IPS DF 4.7 (cell line): Measurements from ENCODE around the gene PLD4.
"Not testable (repeated sequence)": the region's sequence is repeated elsewhere in the genome, so short reads cannot be mapped to it uniquely, and the experiment has no call there.

ENCODE experiments used
- DNase-seq: peaks from one replicate; pipeline ENCODE4 v3.0.0-alpha.2; 2013; ENCODE audit warnings: low spot score; ENCODE audit errors: extremely low read depth

PLD4 gene

GRCh38 chr14:104940526-104941150 is 16.0 kb downstream of the PLD4 start:
- no peak for DNase-seq

DNA sequence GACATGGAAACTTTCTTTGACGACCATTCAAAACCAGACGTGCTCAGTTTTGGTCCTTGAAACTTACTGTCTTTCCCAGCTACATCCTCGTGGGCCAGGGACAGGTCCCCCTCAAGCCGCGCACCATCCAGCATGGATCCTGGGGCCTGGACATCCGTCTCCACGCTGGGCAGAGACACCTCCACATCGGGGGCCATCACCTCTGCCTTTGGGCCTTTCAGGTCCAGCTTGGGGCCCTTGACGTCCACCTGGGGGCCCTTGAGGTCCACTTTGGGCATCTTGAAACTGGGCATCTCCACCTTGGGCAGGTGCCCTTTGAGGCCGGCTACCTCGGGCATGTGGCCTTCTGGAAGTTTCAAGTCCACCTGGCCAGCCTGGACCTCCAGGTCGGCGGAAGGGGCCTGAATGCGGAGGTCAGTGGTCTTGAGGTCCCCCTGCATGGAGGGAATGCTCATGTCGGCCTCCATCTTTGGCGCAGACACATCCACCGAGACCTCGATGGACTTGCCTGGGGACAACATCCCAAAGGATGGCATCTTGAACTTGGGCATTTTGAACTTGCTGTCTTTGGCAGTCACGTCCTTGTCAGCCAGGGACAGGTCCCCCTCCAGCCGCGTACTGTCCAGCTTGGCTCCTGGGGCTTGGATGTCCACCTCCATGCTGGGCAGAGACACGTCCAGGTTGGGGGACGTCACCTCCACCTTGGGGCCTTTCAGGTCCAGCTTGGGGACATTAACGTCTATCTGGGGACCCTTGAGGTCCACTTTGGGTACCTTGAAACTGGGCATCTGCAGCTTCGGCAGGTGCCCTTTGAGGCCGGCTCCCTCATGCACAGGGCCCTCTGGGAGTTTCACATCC is 17.1 kb downstream of the PLD4 start:
- DNase-seq, result no peak

GRCh38 chr14:104942586-104942985 is 17.9 kb downstream of the PLD4 start:
- no peak for DNase-seq

- not testable (repeated sequence) for DNase-seq
Observed at GRCh38 chr14:104943216-104944015, 18.7 kb downstream of the PLD4 start.

GRCh38 chr14:104944016-104944308 is 19.3 kb downstream of the PLD4 start:
- not testable (repeated sequence) for DNase-seq

DNA sequence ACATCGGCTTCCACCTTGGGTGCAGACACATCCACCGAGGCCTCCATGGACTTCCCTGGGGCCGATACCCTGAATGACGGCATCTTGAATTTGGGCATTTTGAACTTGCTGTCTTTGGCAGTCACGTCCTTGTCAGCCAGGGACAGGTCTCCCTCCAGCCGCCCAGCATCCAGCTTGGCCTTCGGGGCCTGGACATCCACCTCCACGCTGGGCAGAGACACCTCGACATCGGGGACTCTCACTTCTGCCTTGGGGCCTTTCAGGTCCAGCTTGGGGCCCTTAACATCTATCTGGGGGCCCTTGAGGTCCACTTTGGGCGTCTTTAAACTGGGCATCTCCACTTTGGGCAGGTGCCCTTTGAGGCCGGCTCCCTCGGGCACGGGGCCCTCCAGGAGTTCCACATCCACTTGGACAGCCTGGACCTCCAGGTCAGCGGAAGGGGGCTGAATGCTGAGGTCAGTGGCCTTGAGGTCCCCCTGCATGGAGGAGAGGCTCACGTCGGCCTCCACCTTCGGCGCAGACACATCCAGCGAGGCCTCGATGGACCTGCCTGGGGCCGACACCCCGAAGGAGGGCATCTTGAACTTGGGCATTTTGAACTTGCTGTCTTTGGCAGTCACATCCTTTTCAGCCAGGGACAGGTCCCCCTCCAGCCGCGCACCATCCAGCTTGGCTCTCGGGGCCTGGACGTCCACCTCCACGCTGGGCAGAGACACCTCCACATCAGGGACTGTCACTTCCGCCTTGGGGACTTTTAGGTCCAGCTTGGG is 19.9 kb downstream of the PLD4 start:
- DNase-seq, result not testable (repeated sequence)

DNA sequence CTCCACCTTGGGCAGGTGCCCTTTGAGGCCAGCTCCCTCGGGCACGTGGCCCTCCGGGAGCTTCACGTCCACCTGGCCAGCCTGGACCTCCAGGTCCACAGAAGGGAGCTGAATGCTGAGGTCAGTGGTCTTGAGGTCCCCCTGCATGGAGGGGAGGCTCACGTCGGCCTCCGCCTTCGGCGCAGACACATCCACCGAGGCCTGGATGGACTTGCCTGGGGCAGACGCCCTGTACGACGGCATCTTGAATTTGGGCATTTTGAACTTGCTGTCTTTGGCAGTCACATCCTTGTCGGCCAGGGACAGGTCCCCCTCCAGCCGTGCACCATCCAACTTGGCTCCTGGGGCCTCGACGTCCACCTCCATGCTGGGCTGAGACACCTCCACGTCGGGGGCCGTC is 20.6 kb downstream of the PLD4 start:
- not testable (repeated sequence) for DNase-seq

DNA sequence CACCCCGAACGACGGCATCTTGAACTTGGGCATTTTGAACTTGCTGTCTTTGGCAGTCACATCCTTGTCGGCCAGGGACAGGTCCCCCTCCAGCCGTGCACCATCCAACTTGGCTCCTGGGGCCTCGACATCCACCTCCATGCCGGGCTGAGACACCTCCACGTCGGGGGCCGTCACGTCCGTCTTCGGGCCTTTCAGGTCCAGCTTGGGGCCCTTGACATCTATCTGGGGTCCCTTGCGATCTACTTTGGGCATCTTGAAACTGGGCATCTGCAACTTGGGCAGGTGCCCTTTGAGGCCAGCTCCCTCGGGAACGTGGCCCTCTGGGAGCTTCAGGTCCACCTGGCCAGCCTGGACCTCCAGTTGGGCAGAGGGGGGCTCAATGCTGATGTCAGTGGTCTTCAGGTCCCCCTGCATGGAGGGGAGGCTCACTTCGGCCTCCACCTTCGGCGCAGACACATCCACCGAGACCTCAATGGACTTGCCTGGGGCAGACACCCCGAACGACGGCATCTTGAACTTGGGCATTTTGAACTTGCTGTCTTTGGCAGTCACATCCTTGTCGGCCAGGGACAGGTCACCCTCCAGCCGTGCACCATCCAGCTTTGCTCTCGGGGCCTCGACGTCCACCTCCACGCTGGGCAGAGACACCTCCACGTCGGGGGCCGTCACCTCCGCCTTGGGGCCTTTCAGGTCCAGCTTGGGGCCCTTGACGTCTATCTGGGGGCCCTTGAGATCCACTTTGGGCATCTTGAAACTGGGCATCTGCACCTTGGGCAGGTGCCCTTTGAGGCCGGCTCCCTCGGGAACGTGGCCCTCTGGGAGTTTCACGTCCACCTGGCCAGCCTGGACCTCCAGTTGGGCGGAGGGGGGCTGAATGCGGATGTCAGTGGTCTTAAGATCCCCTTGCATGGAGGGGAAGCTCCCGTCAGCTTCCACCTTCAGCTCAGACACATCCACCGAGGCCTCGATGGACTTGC is 21.6 kb downstream of the PLD4 start:
- not testable (repeated sequence) for DNase-seq

GRCh38 chr14:104947201-104947600 is 22.5 kb downstream of the PLD4 start:
- not testable (repeated sequence) for DNase-seq

GRCh38 chr14:104947881-104948735 is 23.4 kb downstream of the PLD4 start:
- not testable (repeated sequence) for DNase-seq

DNA sequence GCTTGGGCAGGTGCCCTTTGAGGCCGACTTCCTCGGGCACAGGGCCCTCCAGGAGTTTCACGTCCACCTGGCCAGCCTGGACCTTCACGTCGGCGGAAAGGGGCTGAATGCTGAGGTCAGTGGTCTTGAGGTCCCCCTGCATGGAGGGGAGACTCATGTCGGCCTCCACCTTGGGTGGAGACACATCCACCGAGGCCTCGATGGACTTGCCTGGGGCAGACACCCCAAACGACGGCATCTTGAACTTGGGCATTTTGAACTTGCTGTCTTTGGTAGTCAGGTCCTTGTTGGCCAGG is 24.0 kb downstream of the PLD4 start:
- DNase-seq, result no peak

DNA sequence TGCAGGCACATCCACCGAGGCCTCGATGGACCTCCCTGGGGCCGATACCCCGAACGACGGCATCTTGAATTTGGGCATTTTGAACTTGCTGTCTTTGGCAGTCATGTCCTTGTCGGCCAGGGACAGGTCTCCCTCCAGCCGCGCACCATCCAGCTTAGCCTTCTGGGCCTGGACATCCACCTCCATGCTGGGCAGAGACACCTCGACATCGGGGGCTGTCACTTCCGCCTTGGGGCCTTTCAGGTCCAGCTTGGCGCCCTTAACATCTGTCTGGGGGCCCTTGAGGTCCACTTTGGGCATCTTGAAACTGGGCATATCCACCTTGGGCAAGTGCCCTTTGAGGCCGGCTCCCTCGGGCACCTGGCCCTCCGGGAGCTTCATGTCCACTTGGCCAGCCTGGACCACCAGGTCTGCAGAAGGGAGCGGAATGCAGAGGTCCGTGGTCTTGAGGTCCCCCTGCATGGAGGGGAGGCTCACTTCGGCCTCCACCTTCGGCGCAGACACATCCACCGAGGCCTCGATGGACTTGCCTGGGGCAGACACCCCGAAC is 24.8 kb downstream of the PLD4 start:
- not testable (repeated sequence) for DNase-seq

DNA sequence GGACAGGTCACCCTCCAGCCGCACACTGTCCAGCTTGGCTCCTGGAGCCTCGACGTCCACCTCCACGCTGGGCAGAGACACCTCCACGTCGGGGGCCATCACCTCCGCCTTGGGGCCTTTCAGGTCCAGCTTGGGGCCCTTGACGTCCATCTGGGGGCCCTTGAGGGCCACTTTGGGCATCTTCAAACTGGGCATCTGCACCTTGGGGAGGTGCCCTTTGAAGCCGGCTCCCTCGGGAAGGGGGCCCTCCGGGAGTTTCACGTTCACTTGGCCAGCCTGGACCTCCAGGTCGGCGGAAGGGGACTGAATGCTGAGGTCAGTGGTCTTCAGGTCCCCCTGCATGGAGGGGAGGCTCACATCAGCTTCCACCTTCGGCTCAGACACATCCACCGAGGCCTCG is 25.3 kb downstream of the PLD4 start:
- DNase-seq, result no peak

- DNase-seq, result not testable (repeated sequence)
Observed at GRCh38 chr14:104950701-104951100, 26.0 kb downstream of the PLD4 start.

DNA sequence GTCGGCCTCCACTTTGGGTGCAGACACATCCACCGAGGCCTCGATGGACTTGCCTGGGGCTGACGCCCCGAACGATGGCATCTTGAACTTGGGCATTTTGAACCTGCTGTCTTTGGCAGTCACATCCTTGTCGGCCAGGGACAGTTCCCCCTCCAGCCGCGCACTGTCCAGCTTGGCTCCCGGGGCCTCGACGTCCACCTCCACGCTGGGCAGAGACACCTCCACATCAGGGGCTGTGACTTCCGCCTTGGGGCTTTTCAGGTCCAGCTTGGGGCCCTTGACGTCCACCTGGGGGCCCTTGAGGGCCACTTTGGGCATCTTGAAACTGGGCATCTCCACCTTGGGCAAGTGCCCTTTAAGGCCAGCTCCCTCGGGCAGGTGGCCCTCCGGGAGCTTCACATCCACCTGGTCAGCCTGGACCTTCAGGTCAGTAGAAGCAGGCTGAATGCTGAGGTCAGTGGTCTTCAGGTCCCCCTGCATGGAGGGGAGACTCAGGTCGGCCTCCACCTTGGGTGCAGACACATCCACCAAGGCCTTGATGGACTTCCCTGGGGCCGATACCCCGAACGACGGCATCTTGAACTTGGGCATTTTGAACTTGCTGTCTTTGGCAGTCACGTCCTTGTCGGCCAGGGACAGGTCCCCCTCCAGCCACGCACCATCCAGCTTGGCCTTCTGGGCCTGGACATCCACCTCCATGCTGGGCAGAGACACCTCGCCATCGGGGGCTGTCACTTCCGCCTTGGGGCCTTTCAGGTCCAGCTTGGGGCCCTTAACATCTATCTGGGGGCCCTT is 27.4 kb downstream of the PLD4 start:
- not testable (repeated sequence) for DNase-seq

DNA sequence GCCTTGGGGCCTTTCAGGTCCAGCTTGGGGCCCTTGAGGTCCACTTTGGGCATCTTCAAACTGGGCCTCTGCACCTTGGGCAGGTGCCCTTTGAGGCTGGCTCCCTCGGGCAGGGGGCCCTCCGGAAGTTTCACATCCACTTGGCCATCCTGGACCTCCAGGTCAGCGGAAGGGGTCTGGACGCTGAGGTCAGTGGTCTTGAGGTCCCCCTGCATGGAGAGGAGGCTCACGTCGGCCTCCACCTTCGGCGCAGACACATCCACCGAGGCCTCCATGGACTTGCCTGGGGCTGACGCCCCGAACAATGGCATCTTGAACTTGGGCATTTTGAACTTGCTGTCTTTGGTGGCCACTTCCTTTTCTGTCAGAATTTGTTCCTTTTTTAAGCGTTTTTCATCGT is 28.4 kb downstream of the PLD4 start:
- no peak for DNase-seq

- no peak for DNase-seq
Observed at GRCh38 chr14:104953896-104954656, 29.4 kb downstream of the PLD4 start.
